ENCODE data around the gene AGAP5.

Gene AGAP5

GRCh38 chr10:73650537-73651331, 47.2 kb downstream of the AGAP5 start:
- DNase-seq, result no peak

DNA sequence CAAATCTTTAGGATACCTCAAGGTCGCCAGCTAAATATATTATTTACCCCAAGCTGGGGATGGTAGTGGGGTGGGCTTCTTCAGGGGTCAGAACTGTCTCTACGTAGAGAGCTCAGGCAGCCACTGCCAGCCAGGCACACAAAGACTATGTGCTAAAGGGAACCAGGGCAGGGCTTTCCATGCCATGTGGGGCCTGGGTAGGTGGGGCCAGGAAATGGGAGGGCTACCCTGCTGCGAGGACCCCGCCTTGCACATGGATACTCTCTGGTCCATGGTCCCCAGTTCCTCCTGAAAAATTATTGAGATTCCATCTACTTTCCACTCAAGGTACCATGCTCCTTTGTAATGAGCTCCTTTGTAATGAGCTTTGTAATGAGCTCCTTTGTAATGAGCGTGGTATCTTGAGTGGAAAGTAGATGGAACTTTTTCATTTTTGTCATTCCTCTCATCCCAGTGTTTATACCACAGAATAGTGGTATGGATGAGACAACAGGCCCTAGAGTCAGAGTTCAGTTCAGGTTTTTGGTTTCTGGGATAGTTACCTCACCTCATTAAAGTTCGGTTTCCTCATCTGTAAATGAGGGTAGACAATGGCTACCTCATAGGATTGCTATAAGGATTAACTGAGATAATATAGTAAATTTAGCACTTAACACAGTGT, 47.9 kb downstream of the AGAP5 start:
- no peak for DNase-seq

DNA sequence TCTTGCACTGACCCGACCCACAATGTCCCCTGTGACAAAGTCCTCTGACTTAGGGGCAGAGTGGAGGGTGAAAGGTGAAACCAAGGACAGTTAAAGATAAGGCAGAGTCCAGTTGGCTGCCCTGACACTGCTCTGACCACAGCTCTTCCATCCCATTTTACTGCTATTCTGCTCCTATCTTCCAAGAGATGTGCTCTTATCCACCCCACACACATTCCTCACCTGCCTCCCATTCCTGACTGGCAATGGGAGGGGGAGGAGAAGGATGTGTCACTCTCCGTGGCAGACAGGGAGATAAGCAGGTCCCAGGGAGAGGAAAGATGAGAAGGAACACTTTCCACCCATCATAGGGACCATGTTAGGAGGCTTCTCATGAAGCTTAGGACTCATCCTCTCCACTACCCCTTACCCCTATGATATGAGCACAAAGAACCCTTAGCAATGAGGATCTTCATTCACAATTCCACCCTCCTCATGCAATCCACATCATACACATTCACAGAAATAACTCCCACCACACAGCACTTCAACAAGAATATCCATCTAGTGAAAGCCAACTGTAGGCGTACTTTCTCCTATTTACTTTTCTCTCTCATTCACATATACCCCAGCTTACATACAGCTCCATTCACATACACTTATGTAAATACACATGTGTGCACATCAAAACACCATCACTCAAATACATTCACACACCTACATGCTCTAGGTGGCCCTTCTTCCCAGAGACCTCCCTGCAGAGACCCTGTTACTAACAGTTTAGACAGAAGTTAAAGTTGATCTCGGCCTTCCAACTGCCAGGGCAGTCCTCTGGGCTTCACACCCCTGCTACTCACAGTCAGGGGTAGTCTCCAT, 48.7 kb downstream of the AGAP5 start:
- no peak for DNase-seq

- DNase-seq, result peak in 1 of 2 donors; percentile 5
Measured at GRCh38 chr10:73647875-73648651, 49.8 kb downstream of the AGAP5 start.

DNA sequence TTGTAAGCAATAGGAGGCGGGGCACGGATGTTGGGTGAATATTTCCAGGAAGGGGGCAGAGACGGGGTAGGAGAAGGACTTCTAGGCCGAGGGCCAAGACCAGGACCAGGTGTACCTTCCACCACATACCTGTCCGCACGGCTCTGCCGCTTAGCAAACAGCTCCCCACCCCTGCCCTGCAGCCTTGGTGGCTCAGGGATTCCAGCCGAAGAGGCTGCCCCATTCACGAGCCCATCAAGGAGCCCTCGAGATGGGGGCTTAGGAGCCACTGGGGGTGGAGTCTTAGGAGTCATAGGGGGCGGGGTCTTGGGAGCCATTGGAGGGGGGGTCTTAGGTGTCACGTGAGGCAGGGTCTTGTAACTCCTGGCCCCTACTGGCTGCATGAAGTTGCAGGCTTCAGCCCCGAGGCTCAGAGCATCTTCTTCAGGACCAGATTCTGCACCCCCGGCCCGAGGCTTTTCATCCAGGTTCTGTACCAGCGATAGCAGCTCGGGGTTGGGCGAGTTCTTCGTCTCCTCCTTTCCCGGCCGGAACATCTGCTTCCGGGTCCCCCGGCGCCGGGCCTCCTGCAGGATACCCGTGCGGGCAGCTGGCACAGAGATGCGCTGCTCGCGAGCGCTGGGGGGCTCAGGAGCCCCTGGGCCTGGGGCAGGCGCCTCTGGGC, 50.6 kb downstream of the AGAP5 start:
- peak; percentile 34 to 50 for DNase-seq

DNA sequence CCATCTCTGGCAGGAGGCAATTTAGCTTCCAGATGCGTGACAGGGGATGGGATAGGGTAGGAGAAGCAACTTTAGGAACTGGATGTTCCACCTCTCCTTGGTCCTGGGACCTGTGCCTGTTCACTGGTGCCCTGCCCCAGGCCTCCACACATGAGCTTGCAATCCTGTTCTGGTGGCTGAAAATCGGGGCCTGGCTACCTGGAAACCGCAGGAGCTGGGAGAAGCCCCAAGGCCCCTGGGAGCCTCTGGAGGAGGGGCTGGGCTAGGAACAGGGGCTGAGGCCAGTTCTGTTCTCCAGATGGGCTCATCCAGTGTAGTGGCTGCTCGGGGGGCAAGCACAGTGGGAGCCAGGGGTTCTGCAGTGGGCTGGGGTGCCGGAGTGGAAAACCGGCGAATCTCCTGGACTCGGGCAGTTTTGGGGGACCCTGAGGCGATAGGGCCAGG, 51.3 kb downstream of the AGAP5 start:
- no peak for DNase-seq

- no peak for DNase-seq
Measured at GRCh38 chr10:73645251-73645650, 52.7 kb downstream of the AGAP5 start.

DNA sequence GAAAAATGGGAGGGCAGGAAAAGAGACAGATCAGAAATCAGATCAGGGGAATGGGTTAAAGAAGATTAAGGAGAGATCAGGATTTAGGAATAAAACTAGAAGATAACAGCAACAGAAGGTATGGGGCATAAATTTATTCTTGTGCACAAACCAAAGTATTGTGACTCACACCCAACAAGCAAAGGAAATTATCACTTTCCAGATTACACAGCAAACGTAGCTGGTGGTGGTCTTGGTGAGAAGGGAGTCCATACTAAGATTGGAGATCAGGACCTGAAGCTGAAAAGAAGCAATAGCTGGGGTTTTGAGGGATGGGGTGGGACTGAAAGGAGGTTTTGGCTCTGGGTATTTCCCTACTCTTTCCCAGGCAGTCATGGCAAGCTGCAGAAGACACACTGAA, 53.1 kb downstream of the AGAP5 start:
- no peak for DNase-seq

DNA sequence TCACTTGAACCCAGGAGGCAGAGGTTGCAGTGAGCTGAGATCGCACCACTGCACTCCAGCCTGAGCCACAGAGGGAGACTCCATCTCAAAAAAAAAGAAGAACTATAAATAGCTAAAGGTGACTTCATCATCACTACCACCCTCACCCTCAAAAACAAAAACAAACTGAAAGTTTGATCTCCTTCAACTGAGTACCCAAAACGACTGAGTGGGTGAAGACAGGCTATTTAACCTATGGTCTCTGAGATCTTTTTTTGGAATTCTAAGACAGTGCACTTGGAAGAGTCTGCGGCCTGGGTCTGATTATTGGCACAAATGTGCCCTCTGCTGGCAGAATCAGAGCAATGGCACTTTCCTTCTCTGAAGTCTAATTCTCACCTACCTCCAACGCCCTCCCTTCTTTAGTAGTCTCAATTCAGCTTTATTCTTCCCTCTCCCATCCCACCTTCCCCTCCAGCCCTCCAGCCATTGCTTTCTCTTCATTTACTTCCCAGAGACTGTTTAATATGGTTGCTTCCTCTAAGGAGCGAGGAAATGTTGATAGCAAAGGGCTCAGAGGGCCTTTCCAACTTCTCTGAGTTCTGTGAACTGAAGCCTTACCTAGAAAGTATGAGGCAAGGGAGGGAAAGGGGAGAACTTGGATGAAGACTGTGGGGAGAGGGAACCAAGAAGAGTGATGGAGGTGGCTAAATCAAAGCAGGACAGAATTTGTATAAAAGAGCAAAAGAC, 53.7 kb downstream of the AGAP5 start:
- peak; percentile 32 to 45 for DNase-seq

DNA sequence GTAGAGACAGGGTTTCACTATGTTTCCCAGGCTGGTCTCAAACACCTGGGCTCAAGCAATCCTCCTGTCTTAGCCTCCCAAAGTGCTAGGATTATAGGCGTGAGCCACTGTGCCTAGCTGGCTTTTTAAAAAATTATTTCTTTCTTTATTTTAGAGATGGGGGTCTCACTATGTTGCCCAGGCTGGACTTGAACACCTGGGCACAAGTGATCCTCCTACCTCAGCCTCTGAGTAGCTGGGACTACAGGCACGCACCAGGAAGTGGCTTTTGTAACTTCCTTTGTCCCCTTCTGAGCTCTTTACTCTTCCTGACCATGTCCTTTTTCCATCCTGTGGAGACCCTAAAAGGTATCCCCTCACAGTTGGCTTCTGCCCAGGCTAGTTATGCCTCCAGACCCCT, 54.5 kb downstream of the AGAP5 start:
- DNase-seq, result no peak

- no peak for DNase-seq
Measured at GRCh38 chr10:73641328-73642060, 56.4 kb downstream of the AGAP5 start, which contains the start of gene MYOZ1. Gene MYOZ1 (minus strand): TSS chr10:73641474. CDS start chr10:73640017, 1,457 bp downstream.

- DNase-seq, result no peak
Measured at GRCh38 chr10:73639286-73639685, 58.6 kb downstream of the AGAP5 start.

- no peak for DNase-seq
Measured at GRCh38 chr10:73635781-73636180, 62.1 kb downstream of the AGAP5 start.

DNA sequence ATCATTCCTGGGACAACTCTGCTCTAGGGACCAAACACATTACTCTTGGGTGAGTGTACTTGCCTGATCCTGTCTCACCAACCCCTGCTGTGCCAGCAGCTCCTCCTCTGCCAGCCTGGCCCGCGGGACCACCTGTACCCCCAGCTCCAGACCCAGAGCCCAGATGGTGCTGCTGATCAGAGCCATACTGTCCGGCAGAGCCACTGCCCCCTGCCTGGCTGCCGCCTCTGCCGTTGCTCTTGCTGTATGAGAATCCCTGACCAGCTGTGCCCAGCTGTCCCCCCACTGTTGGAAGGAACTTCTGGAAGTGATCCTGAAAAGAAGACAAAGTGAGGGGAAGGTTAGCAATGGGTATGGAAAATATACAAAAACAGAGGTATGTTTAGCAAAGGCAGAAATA, 63.5 kb downstream of the AGAP5 start:
- DNase-seq, result no peak

GRCh38 chr10:73629165-73629564, 68.7 kb downstream of the AGAP5 start:
- DNase-seq, result no peak

DNA sequence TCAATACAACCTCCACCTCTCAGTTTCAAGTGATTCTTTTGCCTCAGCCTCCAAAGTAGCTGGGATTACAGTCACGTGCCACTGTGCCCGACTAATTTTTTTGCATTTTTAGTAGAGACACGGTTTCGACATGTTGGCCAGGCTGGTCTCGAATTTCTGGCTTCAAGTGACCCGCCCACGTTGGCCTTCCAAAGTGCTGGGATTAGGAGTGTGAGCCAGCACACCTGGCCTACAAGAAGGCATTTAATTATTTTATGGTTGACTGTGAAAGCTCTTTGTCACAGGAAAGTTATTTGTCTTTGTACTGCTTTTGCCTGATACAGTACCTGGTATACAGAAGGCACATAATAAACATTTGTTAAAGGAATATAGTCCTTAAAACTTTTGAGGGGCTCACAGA, 69.5 kb downstream of the AGAP5 start:
- DNase-seq, result no peak

DNA sequence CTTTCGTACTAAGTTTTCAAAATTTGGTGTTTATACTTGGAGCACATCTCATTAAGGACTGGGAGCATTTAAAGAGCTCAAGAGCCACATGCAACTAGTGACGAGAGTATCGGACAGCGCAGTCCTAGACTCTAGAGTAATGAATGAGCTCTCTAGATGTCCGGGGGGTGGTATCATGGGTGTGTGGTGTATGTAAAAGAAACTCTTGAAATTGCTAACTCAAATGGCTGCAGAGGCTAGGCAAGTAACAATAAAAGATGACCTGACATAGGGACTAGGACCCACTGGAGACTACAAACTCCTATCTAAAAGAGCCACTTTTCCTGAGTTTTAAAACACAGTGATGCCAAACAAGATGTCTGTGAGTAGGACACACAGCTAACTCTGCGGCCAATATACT, 70.6 kb downstream of the AGAP5 start:
- DNase-seq, result no peak

GRCh38 chr10:73625884-73626752, 71.8 kb downstream of the AGAP5 start:
- DNase-seq, result peak; percentile 90 to 92
